RWPE1 (cell line): ENCODE results near the gene ADGRB2.
A peak's percentile ranks its signal among the peaks of the same experiment; 100 is the strongest.

ENCODE experiments used
- CTCF ChIA-PET: fragments of 350-600 bp; sonication (Branson Sonifier 250); formaldehyde crosslinking; extraction: SDS; loops from one replicate; lab custom pipeline; 2021; lab: Yijun Ruan, JAX
- POLR2A ChIA-PET: fragments of 400-600 bp; formaldehyde crosslinking; extraction: SDS; loops from one replicate; lab custom pipeline; 2020; ENCODE audit warnings: antibody characterized with exemption; ENCODE audit not compliant: low non-redundant PET; lab: Yijun Ruan, JAX
- DNase-seq: peaks from one replicate; pipeline ENCODE4 v3.0.0; 2012; ENCODE audit warnings: low spot score
- H3K27ac ChIP-seq: fragments of 450-650 bp; 2 replicates; pipeline ENCODE4 v1.5.1; 2017
- CTCF ChIP-seq: fragments of 450-650 bp; conservative IDR thresholded peaks from 2 replicates; pipeline ENCODE4 v1.5.1; 2017; ENCODE audit warnings: low read depth, mild to moderate bottlenecking

Gene ADGRB2

GRCh38 chr1:31775210-31775999 is 11.3 kb upstream of the ADGRB2 start:
- ChIA-PET POLR2A (no interaction called here), CTCF (no interaction called here)
- TF ChIP-seq CTCF = no peak
- no peak for DNase-seq
- H3K27ac ChIP-seq = peak overlapping the region; percentile 64

GRCh38 chr1:31774495-31774894 is 10.4 kb upstream of the ADGRB2 start:
- POLR2A ChIA-PET = no interaction called here
- no peak overlapping the region for H3K27ac ChIP-seq
- no peak for TF ChIP-seq CTCF
- no peak for DNase-seq
- CTCF ChIA-PET = interaction anchor here (1.0 kb wide), 1 partner anchor 110 kb away, joined by 3 read pairs; no protein-coding TSS in a partner anchor

- no peak overlapping the region for H3K27ac ChIP-seq
- CTCF ChIA-PET = interaction anchor here (1.0 kb wide), 1 partner anchor 109 kb away, joined by 3 read pairs; no protein-coding TSS in a partner anchor
- no peak for TF ChIP-seq CTCF
- no peak for DNase-seq
- POLR2A ChIA-PET = no interaction called here
These were observed 9.7 kb upstream of the ADGRB2 start for GRCh38 chr1:31773861-31774260.

DNA sequence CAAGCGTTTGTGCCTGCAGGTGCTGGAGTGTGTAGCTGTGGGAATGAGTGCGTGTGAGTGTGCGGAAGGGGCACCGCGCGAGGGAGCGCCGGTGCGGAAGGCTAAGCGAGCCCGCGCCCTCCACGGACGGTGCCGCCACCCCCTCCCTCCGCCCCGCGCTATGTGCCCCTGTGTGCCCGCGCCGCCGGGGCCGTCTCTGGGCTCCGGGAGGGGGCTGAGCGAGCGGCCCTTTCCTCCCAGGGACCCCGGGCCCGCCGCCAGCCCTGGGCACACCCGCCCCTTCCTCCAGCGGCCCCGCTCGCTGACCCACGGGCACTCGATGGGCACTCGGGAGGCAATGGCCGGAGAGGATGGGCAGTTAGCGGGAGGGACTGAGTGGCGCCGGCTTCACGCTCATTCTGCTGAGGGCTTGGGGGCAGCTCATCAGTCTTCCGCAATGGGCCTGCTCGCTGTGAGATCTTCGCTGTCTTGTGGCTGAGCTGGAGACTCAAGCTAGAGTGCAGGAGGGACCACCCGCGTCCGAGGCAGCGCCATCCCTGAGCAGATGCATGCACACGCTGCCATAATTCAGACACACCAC is 8.6 kb upstream of the ADGRB2 start:
- ChIA-PET POLR2A (no interaction called here), CTCF (no interaction called here)
- no peak for DNase-seq
- TF ChIP-seq CTCF = no peak
- H3K27ac ChIP-seq = no peak overlapping the region

- peak; percentile 51 for DNase-seq
- no peak overlapping the region for H3K27ac ChIP-seq
- ChIA-PET POLR2A (no interaction called here), CTCF (no interaction called here)
- no peak for TF ChIP-seq CTCF
These were observed 7.9 kb upstream of the ADGRB2 start for GRCh38 chr1:31771891-31772668.

DNA sequence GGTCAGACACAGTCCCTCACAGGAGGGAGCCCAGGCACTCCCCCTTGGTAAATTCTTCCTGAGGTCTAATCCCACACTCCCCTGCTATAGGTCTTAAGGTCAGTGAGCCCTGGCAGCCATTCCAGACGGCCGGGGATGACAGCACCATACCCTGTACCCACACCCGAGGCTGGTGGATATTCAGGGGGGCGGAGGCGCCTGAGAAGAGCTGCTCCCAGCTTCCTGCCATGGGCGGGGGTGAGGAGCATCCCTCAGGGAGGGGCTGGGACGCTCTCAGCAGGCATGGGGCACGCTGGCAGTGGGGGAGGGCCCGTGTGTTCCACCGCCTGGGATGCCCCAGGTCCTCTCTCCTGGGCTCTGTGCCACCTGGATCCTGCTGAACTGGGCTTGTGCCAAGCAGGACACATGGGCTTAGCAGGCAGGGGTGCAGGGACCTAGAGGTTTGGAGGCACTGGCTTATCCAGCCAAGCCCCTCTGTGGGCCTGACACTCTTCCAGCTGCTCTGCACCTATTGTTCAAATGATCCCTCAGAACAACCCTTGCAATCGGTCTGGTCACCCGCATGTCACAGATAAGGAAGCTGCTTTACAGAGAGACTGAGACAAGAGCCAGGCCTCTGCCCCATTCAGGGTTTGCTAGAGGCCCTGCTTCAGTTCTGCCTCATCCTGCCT is 5.7 kb upstream of the ADGRB2 start:
- CTCF ChIA-PET = interaction anchor here (1.3 kb wide), 1 partner anchor 9 kb away, joined by 4 read pairs; no protein-coding TSS in a partner anchor

More for the DNA sequence above, 5.7 kb upstream of the ADGRB2 start:
- no peak for TF ChIP-seq CTCF
- peak overlapping the region; percentile 60 for H3K27ac ChIP-seq
- DNase-seq = no peak
- POLR2A ChIA-PET = no interaction called here
